Endothelial cell (in vitro differentiated cells): ENCODE results near the gene F13A1. TPM values are rescaled to one million over a fixed set of nuclear protein-coding genes. Genes with fewer than 3 reads are reported as not detected.

ENCODE experiments used
- DNase-seq: peaks from one replicate; pipeline ENCODE4 v3.0.0; 2021; ENCODE audit warnings: low spot score
- H3K27ac Mint-ChIP-seq: one replicate; pipeline ENCODE4 v1.8.0; 2021; ENCODE audit warnings: mixed read lengths, inconsistent platforms; ENCODE audit not compliant: unreplicated experiment
- H3K27me3 Mint-ChIP-seq: one replicate; pipeline ENCODE4 v1.8.0; 2021; ENCODE audit warnings: mild to moderate bottlenecking, moderate library complexity, mixed read lengths, inconsistent platforms; ENCODE audit not compliant: unreplicated experiment
- H3K36me3 Mint-ChIP-seq: one replicate; pipeline ENCODE4 v1.8.0; 2021; ENCODE audit warnings: mild to moderate bottlenecking, low read depth, mixed read lengths, inconsistent platforms; ENCODE audit not compliant: unreplicated experiment
- H3K4me1 Mint-ChIP-seq: one replicate; pipeline ENCODE4 v1.8.0; 2021; ENCODE audit warnings: mild to moderate bottlenecking, mixed read lengths, inconsistent platforms; ENCODE audit not compliant: unreplicated experiment
- H3K4me3 Mint-ChIP-seq: one replicate; pipeline ENCODE4 v1.8.0; 2021; ENCODE audit warnings: mild to moderate bottlenecking, mixed read lengths, inconsistent platforms; ENCODE audit not compliant: unreplicated experiment
- H3K9me3 Mint-ChIP-seq: one replicate; pipeline ENCODE4 v1.8.0; 2021; ENCODE audit warnings: mixed read lengths, inconsistent platforms; ENCODE audit not compliant: unreplicated experiment
- total RNA-seq: library from RNA; stranded (reverse); fragmentation: NEBNext Ultra II Directional; extraction: Animal tissue kit (Norgen Biotek cat#: 25700); gene quantifications from one replicate; pipeline ENCODE4 v1.2.1, GENCODE V29; 2021; ENCODE audit not compliant: unreplicated experiment
- TF ChIP-seq, protein P1 (sequence below): fragments of 200-600 bp; sonication (generic); IDR thresholded peaks from one replicate; pipeline ENCODE4 v1.5.0; 2021; ENCODE audit warnings: antibody characterized with exemption; ENCODE audit not compliant: unreplicated experiment

The F13A1 gene
- total RNA-seq, 1 donor from 2014 or later = not detected

DNA sequence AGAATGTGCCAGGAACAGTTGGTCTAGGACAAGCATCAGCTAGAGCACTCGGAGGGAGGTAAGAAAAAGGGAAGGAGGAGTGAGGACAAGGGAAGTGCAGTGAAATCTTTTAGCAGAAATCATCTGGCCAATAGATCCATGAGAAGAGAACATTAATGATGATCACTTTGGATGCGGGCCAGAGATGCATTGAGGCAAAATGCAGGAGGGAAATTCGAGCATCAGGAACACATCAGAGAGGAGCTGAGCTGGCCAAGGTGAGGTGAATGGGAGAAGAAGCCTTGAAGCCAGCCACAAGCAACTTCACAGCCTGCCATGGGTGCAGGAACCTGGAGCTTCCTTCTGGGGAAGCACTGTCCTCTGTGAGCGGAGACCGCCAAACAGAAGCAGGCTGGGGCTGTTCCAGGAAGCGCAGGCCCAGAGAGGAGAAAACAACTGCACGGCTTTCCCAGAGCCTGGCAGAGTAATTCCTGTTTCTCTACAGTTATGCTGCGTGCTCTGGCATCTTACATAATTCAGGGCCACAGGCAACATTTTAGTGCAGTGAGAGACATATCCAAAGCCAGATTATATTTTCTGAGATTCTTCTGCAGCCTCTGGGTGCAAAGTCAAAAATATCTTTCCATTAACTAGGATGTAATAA, 143.8 kb downstream of the F13A1 start:
- H3K9me3 Mint-ChIP-seq = no peaks in the 10 kb centered on the region
- H3K4me1 Mint-ChIP-seq = no peaks in the 10 kb centered on the region
- no peaks in the 10 kb centered on the region for H3K36me3 Mint-ChIP-seq
- no peak overlapping the region for H3K4me3 Mint-ChIP-seq
- H3K27ac Mint-ChIP-seq = no peak overlapping the region
- no peaks in the 10 kb centered on the region for H3K27me3 Mint-ChIP-seq
- no peak for DNase-seq
- TF ChIP-seq, protein P1, sequence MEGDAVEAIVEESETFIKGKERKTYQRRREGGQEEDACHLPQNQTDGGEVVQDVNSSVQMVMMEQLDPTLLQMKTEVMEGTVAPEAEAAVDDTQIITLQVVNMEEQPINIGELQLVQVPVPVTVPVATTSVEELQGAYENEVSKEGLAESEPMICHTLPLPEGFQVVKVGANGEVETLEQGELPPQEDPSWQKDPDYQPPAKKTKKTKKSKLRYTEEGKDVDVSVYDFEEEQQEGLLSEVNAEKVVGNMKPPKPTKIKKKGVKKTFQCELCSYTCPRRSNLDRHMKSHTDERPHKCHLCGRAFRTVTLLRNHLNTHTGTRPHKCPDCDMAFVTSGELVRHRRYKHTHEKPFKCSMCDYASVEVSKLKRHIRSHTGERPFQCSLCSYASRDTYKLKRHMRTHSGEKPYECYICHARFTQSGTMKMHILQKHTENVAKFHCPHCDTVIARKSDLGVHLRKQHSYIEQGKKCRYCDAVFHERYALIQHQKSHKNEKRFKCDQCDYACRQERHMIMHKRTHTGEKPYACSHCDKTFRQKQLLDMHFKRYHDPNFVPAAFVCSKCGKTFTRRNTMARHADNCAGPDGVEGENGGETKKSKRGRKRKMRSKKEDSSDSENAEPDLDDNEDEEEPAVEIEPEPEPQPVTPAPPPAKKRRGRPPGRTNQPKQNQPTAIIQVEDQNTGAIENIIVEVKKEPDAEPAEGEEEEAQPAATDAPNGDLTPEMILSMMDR = no peak

- TF ChIP-seq, protein P1 = no peak
- H3K4me3 Mint-ChIP-seq = no peak overlapping the region
Observed at GRCh38 chr6:6176127-6176526, 144.3 kb downstream of the F13A1 start.

DNA sequence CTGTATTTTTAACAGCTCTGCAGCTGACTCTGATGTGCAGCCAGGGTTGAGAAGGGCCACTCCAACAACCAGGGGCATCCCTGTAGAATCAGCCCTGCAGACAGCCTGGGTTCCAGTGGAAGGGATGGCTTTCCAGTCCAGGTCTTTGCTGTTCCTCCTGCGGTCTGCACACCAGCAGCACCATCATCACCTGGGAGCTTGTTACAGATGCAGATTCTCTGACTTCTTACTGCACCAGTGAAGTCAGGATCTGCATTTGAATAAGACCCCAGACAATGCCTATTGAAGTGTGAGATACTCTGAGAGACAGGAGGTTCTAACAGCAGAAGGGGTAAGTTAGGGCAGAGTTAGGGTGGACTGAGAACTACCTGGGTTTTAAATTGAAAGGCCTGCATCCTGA, 151.3 kb downstream of the F13A1 start:
- Mint-ChIP-seq H3K36me3 (no peaks in the 10 kb centered on the region), H3K27me3 (peaks cover 2% of the 10 kb centered on the region), H3K9me3 (no peaks in the 10 kb centered on the region), H3K27ac (no peak overlapping the region), H3K4me3 (no peak overlapping the region), H3K4me1 (peaks cover 4% of the 10 kb centered on the region)
- TF ChIP-seq, protein P1 = no peak
- DNase-seq = no peak

More at GRCh38 chr6:6176127-6176526, 144.3 kb downstream of the F13A1 start:
- no peaks in the 10 kb centered on the region for H3K9me3 Mint-ChIP-seq
- no peaks in the 10 kb centered on the region for H3K4me1 Mint-ChIP-seq
- no peak overlapping the region for H3K27ac Mint-ChIP-seq
- no peaks in the 10 kb centered on the region for H3K36me3 Mint-ChIP-seq
- no peaks in the 10 kb centered on the region for H3K27me3 Mint-ChIP-seq
- DNase-seq = no peak

DNA sequence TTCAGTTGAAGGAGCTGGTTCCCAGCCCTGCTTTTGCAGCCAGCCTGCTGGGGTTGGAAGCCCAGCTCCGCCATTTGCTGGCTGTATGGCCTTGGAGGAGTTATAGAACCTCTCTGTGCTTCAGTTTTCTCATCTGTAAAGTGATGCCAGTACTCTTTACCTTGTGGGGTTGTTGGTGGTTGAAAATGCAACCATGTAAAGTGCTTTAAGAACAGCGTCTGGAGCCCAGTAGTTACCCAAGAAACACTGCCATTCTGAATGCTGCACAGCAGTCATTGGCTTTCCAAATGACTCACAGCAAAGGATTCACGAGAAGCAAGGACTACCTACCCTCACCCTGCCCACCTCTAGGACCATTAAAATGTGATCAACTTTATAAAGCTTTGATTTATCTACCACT, 154.4 kb downstream of the F13A1 start:
- Mint-ChIP-seq H3K27me3 (peaks cover 2% of the 10 kb centered on the region), H3K36me3 (no peaks in the 10 kb centered on the region), H3K4me3 (no peak overlapping the region), H3K27ac (no peak overlapping the region), H3K4me1 (peaks cover 18% of the 10 kb centered on the region), H3K9me3 (no peaks in the 10 kb centered on the region)
- TF ChIP-seq, protein P1 = no peak
- no peak for DNase-seq

DNA sequence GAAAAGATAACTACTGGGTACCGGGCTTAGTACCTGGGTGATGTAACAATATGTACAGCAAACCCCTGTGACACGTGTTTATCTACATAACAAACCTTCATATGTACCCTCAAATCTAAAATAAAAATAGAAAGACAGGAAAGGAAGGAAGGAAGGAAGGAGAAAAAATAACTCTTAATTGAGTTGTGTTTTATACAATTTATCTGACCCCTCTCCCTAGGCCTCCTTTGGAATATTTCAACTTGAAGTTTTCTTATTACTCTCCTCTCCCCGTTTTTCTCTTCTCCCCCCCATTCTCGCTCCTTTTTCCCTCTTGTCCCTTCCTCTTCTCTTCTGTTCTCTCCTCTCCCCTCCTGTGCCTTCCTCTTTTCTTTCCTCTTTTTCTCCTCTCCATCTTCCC, 156.1 kb downstream of the F13A1 start:
- H3K27ac Mint-ChIP-seq = no peak overlapping the region
- H3K9me3 Mint-ChIP-seq = no peaks in the 10 kb centered on the region
- TF ChIP-seq, protein P1 = no peak
- H3K4me1 Mint-ChIP-seq = peaks cover 19% of the 10 kb centered on the region
- DNase-seq = no peak
- H3K27me3 Mint-ChIP-seq = peaks cover 2% of the 10 kb centered on the region
- no peaks in the 10 kb centered on the region for H3K36me3 Mint-ChIP-seq
- no peak overlapping the region for H3K4me3 Mint-ChIP-seq
